COLO829 (cell line): ENCODE results near the gene PRR7.
"Not testable (repeated sequence)": the region's sequence is repeated elsewhere in the genome, so short reads cannot be mapped to it uniquely, and the experiment has no call there.

Experiments
- DNase-seq: peaks from one replicate; pipeline ENCODE4 v3.0.0; 2012; ENCODE audit warnings: low spot score

PRR7 gene

GRCh38 chr5:177484902-177485549 lies 38.4 kb downstream of the PRR7 start:
- no peak for DNase-seq

GRCh38 chr5:177485753-177486152 lies 39.1 kb downstream of the PRR7 start:
- not testable (repeated sequence) for DNase-seq

- no peak for DNase-seq
These were observed 39.6 kb downstream of the PRR7 start for GRCh38 chr5:177486256-177486655.

- no peak for DNase-seq
These were observed 40.5 kb downstream of the PRR7 start for GRCh38 chr5:177487144-177487543.

- DNase-seq = no peak
These were observed 41.4 kb downstream of the PRR7 start for GRCh38 chr5:177487975-177488374.

- no peak for DNase-seq
These were observed 42.6 kb downstream of the PRR7 start for GRCh38 chr5:177489119-177489716.

GRCh38 chr5:177490311-177490991 lies 43.8 kb downstream of the PRR7 start:
- DNase-seq = no peak

GRCh38 chr5:177490992-177491391 lies 44.4 kb downstream of the PRR7 start:
- no peak for DNase-seq

GRCh38 chr5:177491429-177491945 lies 44.9 kb downstream of the PRR7 start:
- no peak for DNase-seq

GRCh38 chr5:177491983-177492746 lies 45.6 kb downstream of the PRR7 start:
- DNase-seq = no peak

GRCh38 chr5:177492841-177493240 lies 46.2 kb downstream of the PRR7 start:
- no peak for DNase-seq

GRCh38 chr5:177493795-177494345 lies 47.3 kb downstream of the PRR7 start:
- no peak for DNase-seq

- DNase-seq = no peak
These were observed 48.0 kb downstream of the PRR7 start for GRCh38 chr5:177494346-177495195.

- DNase-seq = no peak
These were observed 48.8 kb downstream of the PRR7 start for GRCh38 chr5:177495243-177496060.

- DNase-seq = no peak
These were observed 49.6 kb downstream of the PRR7 start for GRCh38 chr5:177496070-177496726.

GRCh38 chr5:177496727-177497291 lies 50.2 kb downstream of the PRR7 start:
- DNase-seq = peak; percentile 42

- peak; percentile 88 for DNase-seq
These were observed 50.8 kb downstream of the PRR7 start, which contains the start of gene PDLIM7 for GRCh38 chr5:177497292-177498012. PDLIM7 (minus strand) TSS chr5:177497604; CDS start chr5:177496512, 1,092 bp downstream.

GRCh38 chr5:177498013-177498787 lies 51.6 kb downstream of the PRR7 start:
- no peak for DNase-seq
